Measurements from ENCODE around the gene BTBD2.

Gene BTBD2

DNA sequence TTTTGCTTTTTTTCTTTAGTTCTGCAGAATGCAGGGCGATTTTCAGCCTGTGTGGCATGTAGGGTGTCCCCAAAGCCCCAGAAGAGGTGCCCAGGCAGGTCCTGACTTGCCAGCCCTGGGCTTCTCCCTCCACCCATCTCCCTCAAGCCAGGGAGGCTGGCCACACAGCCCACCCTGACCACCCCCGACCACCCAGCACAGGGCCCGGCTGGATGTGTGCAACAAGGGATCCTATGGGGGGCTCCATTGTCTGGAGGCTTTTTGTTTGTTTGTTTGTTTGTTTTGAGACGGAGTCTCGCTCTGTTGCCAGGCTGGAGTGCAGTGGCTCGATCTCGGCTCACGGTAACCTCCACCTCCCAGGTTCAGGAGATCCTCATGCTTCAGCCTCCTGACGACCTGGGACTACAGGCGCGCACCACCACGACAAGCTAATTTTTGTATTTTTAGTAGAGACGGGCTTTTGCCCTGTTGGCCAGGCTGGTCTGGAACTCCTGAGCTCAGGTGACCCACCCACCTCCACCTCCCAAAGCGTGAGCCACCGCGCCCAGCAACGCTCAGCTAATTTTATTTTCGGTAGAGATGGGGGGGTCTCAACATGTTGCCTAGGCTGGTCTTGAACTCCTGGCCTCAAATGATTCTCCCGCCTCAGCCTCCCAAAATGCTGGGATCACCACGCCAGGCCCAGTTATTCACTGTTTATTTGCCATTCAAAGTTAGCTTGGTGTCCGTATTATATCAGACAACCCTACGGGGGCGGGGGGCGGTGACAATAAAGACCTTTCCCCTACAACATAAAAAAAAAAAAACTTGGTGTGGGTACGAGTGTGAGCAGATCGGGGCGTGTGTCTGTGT is 43.3 kb upstream of the BTBD2 start (continued):
- TF ChIP-seq, protein P1, sequence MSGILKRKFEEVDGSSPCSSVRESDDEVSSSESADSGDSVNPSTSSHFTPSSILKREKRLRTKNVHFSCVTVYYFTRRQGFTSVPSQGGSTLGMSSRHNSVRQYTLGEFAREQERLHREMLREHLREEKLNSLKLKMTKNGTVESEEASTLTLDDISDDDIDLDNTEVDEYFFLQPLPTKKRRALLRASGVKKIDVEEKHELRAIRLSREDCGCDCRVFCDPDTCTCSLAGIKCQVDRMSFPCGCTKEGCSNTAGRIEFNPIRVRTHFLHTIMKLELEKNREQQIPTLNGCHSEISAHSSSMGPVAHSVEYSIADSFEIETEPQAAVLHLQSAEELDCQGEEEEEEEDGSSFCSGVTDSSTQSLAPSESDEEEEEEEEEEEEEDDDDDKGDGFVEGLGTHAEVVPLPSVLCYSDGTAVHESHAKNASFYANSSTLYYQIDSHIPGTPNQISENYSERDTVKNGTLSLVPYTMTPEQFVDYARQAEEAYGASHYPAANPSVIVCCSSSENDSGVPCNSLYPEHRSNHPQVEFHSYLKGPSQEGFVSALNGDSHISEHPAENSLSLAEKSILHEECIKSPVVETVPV (CRISPR knock-in tag; IDR thresholded peaks at IDR 0.05) = no peak
- TF ChIP-seq ZNF70 (CRISPR knock-in tag; IDR thresholded peaks at IDR 0.05) = no peak
- TF ChIP-seq, protein P2, sequence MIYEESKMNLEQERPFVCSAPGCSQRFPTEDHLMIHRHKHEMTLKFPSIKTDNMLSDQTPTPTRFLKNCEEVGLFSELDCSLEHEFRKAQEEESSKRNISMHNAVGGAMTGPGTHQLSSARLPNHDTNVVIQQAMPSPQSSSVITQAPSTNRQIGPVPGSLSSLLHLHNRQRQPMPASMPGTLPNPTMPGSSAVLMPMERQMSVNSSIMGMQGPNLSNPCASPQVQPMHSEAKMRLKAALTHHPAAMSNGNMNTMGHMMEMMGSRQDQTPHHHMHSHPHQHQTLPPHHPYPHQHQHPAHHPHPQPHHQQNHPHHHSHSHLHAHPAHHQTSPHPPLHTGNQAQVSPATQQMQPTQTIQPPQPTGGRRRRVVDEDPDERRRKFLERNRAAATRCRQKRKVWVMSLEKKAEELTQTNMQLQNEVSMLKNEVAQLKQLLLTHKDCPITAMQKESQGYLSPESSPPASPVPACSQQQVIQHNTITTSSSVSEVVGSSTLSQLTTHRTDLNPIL (CRISPR knock-in tag; IDR thresholded peaks at IDR 0.05; ENCODE audit: low read depth) = no peak

DNA sequence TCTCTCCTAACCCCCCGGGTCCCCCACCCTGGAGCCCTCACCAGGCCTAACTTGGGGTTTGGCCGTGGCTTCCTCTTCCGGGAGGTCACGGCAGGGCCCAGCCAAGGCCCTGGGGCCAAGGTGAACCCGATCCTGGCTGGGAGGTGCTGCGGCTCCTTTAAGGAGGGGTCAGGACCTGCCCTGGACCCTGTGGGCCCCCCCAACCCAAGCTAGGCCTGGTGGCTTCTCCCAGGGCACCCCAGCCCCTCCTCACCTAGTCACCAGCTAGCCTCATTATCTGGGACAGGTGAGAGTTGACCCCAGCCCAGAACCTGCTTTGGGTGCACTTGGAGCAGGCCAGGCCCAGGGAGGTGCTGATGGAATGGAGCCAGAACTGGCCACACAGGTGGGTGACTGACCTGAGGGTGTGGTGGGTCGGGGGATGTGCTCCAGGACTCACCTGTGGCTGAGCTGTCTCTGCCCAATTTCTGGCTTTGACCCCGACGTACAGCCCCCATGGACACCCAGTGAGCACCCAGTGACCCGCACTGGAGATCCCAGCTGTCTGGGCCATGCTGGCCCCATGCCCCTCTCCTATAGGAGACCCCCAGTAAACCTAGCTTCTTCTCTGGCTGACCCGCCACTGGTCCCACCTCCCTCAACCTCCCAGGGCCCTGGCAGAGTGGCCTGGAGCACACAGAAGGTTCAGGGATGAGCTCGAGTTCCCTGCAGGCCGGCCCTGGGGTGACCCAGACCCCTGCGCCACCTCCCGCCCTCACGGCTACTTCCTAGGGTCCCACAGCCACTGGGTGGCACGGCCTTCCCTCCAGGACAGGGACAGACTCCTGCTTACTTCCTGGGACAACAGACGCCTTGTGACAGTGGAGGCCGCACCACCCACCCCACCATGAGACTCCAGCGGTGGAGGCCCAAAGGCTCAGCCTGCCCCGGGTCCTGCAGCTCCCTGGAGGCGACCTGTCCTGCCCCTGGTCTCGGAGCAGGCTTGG is 42.3 kb upstream of the BTBD2 start:
- ATAC-seq = no peak
- TF ChIP-seq BACH2 (CRISPR knock-in tag; IDR thresholded peaks at IDR 0.05; ENCODE audit: borderline replicate concordance) (no peak), POU6F1 (CRISPR knock-in tag; IDR thresholded peaks at IDR 0.05; ENCODE audit: borderline replicate concordance, low read depth) (no peak), ARNTL (CRISPR knock-in tag; IDR thresholded peaks at IDR 0.05; ENCODE audit: borderline replicate concordance, low read depth) (no peak), TSHZ2 (CRISPR knock-in tag; IDR thresholded peaks at IDR 0.05) (no peak), ZNF565 (CRISPR knock-in tag; conservative IDR thresholded peaks at IDR 0.05; ENCODE audit: low read depth) (no peak), OSR1 (CRISPR knock-in tag; IDR thresholded peaks at IDR 0.05) (no peak)

DNA sequence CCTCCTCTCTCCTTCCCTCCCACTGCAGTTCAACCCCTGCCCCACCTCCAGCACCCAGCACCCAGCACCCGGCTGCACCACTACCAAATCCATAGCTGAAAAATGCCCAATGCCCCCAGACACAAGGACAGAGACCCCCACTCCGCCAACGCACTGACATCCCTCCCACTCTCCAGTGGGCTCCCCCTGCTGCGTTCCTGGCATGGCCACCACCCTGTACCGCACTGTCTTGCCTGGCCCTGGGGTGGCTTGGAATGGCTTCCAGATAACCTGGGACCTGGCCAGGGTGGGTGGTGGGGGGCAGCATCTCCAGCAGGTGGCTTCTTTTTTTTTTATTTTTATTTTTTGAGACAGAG is 41.3 kb upstream of the BTBD2 start:
- no peak for ATAC-seq
- no peak for TF ChIP-seq TCF4 (CRISPR knock-in tag; IDR thresholded peaks at IDR 0.05; ENCODE audit: borderline replicate concordance)
- no peak for TF ChIP-seq BACH2 (CRISPR knock-in tag; IDR thresholded peaks at IDR 0.05; ENCODE audit: borderline replicate concordance)
- TF ChIP-seq CSDC2 (CRISPR knock-in tag; IDR thresholded peaks at IDR 0.05) = no peak
- TF ChIP-seq ZNF8 (CRISPR knock-in tag; IDR thresholded peaks at IDR 0.05) = no peak
- TF ChIP-seq ZFP3 (CRISPR knock-in tag; IDR thresholded peaks at IDR 0.05) = no peak
- TF ChIP-seq RARB (CRISPR knock-in tag; IDR thresholded peaks at IDR 0.05) = no peak
- TF ChIP-seq GLIS3 (CRISPR knock-in tag; IDR thresholded peaks at IDR 0.05) = no peak
- no peak for TF ChIP-seq PPARA (CRISPR knock-in tag; IDR thresholded peaks at IDR 0.05; ENCODE audit: borderline replicate concordance)
- TF ChIP-seq ZNF565 (CRISPR knock-in tag; conservative IDR thresholded peaks at IDR 0.05; ENCODE audit: low read depth) = no peak
- TF ChIP-seq, protein P3, sequence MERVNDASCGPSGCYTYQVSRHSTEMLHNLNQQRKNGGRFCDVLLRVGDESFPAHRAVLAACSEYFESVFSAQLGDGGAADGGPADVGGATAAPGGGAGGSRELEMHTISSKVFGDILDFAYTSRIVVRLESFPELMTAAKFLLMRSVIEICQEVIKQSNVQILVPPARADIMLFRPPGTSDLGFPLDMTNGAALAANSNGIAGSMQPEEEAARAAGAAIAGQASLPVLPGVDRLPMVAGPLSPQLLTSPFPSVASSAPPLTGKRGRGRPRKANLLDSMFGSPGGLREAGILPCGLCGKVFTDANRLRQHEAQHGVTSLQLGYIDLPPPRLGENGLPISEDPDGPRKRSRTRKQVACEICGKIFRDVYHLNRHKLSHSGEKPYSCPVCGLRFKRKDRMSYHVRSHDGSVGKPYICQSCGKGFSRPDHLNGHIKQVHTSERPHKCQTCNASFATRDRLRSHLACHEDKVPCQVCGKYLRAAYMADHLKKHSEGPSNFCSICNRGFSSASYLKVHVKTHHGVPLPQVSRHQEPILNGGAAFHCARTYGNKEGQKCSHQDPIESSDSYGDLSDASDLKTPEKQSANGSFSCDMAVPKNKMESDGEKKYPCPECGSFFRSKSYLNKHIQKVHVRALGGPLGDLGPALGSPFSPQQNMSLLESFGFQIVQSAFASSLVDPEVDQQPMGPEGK (CRISPR knock-in tag; IDR thresholded peaks at IDR 0.05; ENCODE audit: borderline replicate concordance) = no peak
- TF ChIP-seq, protein P2 (CRISPR knock-in tag; IDR thresholded peaks at IDR 0.05; ENCODE audit: low read depth) = no peak
- no peak for TF ChIP-seq OSR1 (CRISPR knock-in tag; IDR thresholded peaks at IDR 0.05)
- no peak for TF ChIP-seq TSHZ2 (CRISPR knock-in tag; IDR thresholded peaks at IDR 0.05)
- no peak for TF ChIP-seq ISL1 (CRISPR knock-in tag; IDR thresholded peaks at IDR 0.05)
- TF ChIP-seq TOX (CRISPR knock-in tag; IDR thresholded peaks at IDR 0.05; ENCODE audit: borderline replicate concordance) = no peak
